ENCODE data around the gene ACER2. TPM values are rescaled to one million over a fixed set of nuclear protein-coding genes. Genes with fewer than 3 reads are reported as not detected.

The ACER2 gene
- total and polyA plus RNA-seq, 10 of the 15 experiments (the other 5 are each of a cell fraction or from before 2014, with no cell fraction given): 0.07 to 3.1 (median 2.2) TPM

DNA sequence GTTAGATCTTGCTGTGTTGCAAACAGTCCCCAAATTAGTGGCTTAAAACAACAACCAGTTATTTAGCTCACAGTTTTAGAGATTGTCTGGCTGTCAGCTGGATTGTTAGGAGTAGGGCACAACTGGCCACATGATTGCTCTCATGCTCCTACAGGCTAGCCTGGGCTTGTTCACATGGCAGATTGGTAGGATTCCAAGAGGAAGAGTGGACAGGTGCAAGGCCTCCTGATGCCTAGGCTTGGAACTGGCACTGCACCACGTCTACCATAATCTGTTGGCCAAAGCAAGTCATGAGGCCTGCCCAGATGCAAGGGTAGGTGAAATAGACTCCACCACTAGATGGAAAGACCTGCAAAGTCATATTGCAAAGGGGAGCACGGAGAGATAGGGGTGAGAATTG lies 76.4 kb downstream of the ACER2 start:
- H3K79me2 ChIP-seq (ENCODE audit: control insufficient read depth, insufficient read depth, low read length): no peaks in the 10 kb centered on the region
- WGBS (ENCODE audit: insufficient coverage, insufficient replicate concordance, low lambda C conversion rate, missing lambda C conversion rate): 0% methylated on average over 2 of the region's 2 CpGs
- H3K9me3 ChIP-seq (replicated peaks; ENCODE audit: control insufficient read depth, insufficient read depth, low read length): no peaks in the 10 kb centered on the region
- FAIRE-seq (no peak), DNase-seq (ENCODE audit: low read depth, low spot score) (no peak), ATAC-seq (no peak)
- H2AFZ ChIP-seq (ENCODE audit: control insufficient read depth, low read depth, low read length): no peak overlapping the region
- in situ Hi-C loops (cut with MboI): loop anchor here (10.0 kb wide), 1 partner anchor 60 kb away; no protein-coding TSS in a partner anchor
- H3K4me3 ChIP-seq: no peak overlapping the region
- CTCF ChIA-PET: interaction anchor here (0.6 to 2.1 kb wide), 4 partner anchors 11 to 21 kb away, joined by 3 to 8 read pairs (median 6); no protein-coding TSS in a partner anchor
- SMC1A ChIA-PET (ENCODE audit: uncharacterized antibody, unreplicated experiment): interaction anchor here (1.4 kb wide), 1 partner anchor 9 kb away, joined by 3 read pairs; no protein-coding TSS in a partner anchor
- POLR2A ChIA-PET: no interaction called here
- no peak overlapping the region for H3K9ac ChIP-seq (ENCODE audit: control insufficient read depth, insufficient read depth, low read length)
- TF ChIP-seq MYC (IDR thresholded peaks at IDR 0.05; ENCODE audit: insufficient read depth, insufficient read length, insufficient replicate concordance, low read length, severe bottlenecking) (no peak), ZNF207 (IDR thresholded peaks at IDR 0.05; ENCODE audit: borderline replicate concordance) (no peak), FOXK2 (IDR thresholded peaks at IDR 0.05) (no peak), YBX1 (IDR thresholded peaks at IDR 0.05) (no peak), JUNB (IDR thresholded peaks at IDR 0.05) (no peak), MYB (IDR thresholded peaks at IDR 0.05; ENCODE audit: borderline replicate concordance, low read depth, low read length) (no peak), RAD21 (IDR thresholded peaks at IDR 0.05; ENCODE audit: insufficient read depth, low read depth, low read length) (no peak), IKZF1 (conservative IDR thresholded peaks at IDR 0.05) (no peak), HDGF (IDR thresholded peaks at IDR 0.05) (no peak)
- TF ChIP-seq, protein P1, sequence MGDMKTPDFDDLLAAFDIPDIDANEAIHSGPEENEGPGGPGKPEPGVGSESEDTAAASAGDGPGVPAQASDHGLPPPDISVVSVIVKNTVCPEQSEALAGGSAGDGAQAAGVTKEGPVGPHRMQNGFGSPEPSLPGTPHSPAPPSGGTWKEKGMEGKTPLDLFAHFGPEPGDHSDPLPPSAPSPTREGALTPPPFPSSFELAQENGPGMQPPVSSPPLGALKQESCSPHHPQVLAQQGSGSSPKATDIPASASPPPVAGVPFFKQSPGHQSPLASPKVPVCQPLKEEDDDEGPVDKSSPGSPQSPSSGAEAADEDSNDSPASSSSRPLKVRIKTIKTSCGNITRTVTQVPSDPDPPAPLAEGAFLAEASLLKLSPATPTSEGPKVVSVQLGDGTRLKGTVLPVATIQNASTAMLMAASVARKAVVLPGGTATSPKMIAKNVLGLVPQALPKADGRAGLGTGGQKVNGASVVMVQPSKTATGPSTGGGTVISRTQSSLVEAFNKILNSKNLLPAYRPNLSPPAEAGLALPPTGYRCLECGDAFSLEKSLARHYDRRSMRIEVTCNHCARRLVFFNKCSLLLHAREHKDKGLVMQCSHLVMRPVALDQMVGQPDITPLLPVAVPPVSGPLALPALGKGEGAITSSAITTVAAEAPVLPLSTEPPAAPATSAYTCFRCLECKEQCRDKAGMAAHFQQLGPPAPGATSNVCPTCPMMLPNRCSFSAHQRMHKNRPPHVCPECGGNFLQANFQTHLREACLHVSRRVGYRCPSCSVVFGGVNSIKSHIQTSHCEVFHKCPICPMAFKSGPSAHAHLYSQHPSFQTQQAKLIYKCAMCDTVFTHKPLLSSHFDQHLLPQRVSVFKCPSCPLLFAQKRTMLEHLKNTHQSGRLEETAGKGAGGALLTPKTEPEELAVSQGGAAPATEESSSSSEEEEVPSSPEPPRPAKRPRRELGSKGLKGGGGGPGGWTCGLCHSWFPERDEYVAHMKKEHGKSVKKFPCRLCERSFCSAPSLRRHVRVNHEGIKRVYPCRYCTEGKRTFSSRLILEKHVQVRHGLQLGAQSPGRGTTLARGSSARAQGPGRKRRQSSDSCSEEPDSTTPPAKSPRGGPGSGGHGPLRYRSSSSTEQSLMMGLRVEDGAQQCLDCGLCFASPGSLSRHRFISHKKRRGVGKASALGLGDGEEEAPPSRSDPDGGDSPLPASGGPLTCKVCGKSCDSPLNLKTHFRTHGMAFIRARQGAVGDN (IDR thresholded peaks at IDR 0.05): no peak
- TF ChIP-seq, protein P2, sequence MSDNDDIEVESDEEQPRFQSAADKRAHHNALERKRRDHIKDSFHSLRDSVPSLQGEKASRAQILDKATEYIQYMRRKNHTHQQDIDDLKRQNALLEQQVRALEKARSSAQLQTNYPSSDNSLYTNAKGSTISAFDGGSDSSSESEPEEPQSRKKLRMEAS (IDR thresholded peaks at IDR 0.05; ENCODE audit: low read depth, low read length): no peak
- TF ChIP-seq, protein P3, sequence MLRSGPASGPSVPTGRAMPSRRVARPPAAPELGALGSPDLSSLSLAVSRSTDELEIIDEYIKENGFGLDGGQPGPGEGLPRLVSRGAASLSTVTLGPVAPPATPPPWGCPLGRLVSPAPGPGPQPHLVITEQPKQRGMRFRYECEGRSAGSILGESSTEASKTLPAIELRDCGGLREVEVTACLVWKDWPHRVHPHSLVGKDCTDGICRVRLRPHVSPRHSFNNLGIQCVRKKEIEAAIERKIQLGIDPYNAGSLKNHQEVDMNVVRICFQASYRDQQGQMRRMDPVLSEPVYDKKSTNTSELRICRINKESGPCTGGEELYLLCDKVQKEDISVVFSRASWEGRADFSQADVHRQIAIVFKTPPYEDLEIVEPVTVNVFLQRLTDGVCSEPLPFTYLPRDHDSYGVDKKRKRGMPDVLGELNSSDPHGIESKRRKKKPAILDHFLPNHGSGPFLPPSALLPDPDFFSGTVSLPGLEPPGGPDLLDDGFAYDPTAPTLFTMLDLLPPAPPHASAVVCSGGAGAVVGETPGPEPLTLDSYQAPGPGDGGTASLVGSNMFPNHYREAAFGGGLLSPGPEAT (IDR thresholded peaks at IDR 0.05; ENCODE audit: low read depth): no peak
- TF ChIP-seq, protein P4, sequence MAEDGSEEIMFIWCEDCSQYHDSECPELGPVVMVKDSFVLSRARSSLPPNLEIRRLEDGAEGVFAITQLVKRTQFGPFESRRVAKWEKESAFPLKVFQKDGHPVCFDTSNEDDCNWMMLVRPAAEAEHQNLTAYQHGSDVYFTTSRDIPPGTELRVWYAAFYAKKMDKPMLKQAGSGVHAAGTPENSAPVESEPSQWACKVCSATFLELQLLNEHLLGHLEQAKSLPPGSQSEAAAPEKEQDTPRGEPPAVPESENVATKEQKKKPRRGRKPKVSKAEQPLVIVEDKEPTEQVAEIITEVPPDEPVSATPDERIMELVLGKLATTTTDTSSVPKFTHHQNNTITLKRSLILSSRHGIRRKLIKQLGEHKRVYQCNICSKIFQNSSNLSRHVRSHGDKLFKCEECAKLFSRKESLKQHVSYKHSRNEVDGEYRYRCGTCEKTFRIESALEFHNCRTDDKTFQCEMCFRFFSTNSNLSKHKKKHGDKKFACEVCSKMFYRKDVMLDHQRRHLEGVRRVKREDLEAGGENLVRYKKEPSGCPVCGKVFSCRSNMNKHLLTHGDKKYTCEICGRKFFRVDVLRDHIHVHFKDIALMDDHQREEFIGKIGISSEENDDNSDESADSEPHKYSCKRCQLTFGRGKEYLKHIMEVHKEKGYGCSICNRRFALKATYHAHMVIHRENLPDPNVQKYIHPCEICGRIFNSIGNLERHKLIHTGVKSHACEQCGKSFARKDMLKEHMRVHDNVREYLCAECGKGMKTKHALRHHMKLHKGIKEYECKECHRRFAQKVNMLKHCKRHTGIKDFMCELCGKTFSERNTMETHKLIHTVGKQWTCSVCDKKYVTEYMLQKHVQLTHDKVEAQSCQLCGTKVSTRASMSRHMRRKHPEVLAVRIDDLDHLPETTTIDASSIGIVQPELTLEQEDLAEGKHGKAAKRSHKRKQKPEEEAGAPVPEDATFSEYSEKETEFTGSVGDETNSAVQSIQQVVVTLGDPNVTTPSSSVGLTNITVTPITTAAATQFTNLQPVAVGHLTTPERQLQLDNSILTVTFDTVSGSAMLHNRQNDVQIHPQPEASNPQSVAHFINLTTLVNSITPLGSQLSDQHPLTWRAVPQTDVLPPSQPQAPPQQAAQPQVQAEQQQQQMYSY (CRISPR knock-in tag; IDR thresholded peaks at IDR 0.05): no peak
- RAD21 ChIA-PET (ENCODE audit: unreplicated experiment): no interaction called here
- intact Hi-C loops (cut with micrococcal nuclease; ENCODE audit: unreplicated experiment): no loop called here
- no peaks in the 10 kb centered on the region; a peak in 2 of 4 replicates for H3K27me3 ChIP-seq (replicated peaks in 1 of 2; ENCODE audit: control insufficient read depth in 2 of 2, insufficient read depth in 2 of 2, low read length in 1 of 2)
- H3K4me1 ChIP-seq (ENCODE audit: control insufficient read depth, insufficient read depth, low read length): no peaks in the 10 kb centered on the region
- H3K27ac ChIP-seq (ENCODE audit: control insufficient read depth, insufficient read depth): no peak overlapping the region
- no peak overlapping the region for H3K4me2 ChIP-seq (ENCODE audit: control insufficient read depth, insufficient read depth)
- H4K20me1 ChIP-seq (ENCODE audit: control insufficient read depth, insufficient read depth): no peaks in the 10 kb centered on the region
- no TSS peak for BruUV-seq (replicated peaks)
- H3K36me3 ChIP-seq (ENCODE audit: control insufficient read depth in 2 of 2, insufficient read depth in 2 of 2, low read length in 1 of 2): no peaks in the 10 kb centered on the region

Data from GM12878 (cell line).